GM12873 (cell line): Measurements from ENCODE around the gene ZNF146.

Source experiments
- CTCF ChIP-seq: IDR thresholded peaks from 2 replicates; pipeline ENCODE4 v1.5.1; 2012; ENCODE audit warnings: low read depth, mild to moderate bottlenecking, moderate library complexity, low read length, control low read depth; ENCODE audit not compliant: insufficient read depth; ENCODE audit errors: missing control alignments

The ZNF146 gene

GRCh38 chr19:36214386-36215275, at the start of gene ZNF146, which contains the start of gene ZNF565:
Gene ZNF146 (plus strand): TSS chr19:36215106. CDS start chr19:36236441, 21,335 bp downstream.
Gene ZNF565 (minus strand): TSS chr19:36214665. CDS start chr19:36201985, 12,680 bp downstream.
- no peak for TF ChIP-seq CTCF

GRCh38 chr19:36169084-36169760, 45.7 kb upstream of the ZNF146 start:
- no peak for TF ChIP-seq CTCF

- no peak for TF ChIP-seq CTCF
These were observed 42.1 kb upstream of the ZNF146 start for GRCh38 chr19:36172852-36173251.

- no peak for TF ChIP-seq CTCF
These were observed 32.2 kb upstream of the ZNF146 start for GRCh38 chr19:36182612-36183244.

GRCh38 chr19:36183245-36183628, 31.7 kb upstream of the ZNF146 start:
- no peak for TF ChIP-seq CTCF

- no peak for TF ChIP-seq CTCF
These were observed 18.7 kb upstream of the ZNF146 start for GRCh38 chr19:36196249-36196648.

GRCh38 chr19:36198119-36198518, 16.8 kb upstream of the ZNF146 start:
- no peak for TF ChIP-seq CTCF
